Fibroblast of the aortic adventitia (primary cell): ENCODE results near the gene SPP2. TPM values are rescaled to one million over a fixed set of nuclear protein-coding genes. Genes with fewer than 3 reads are reported as not detected.

ENCODE experiments used
- DNase-seq: peaks from one replicate; pipeline ENCODE4 v3.0.0-alpha.2; 2010; ENCODE audit warnings: low read depth
- H3K4me3 ChIP-seq: 2 replicates; pipeline ENCODE4 v1.5.1; 2011; ENCODE audit warnings: low read depth, mild to moderate bottlenecking, control low read depth, low read length, moderate library complexity
- total RNA-seq: library from RNA; depleted of rRNA; stranded (reverse); fragments of >200 nt; gene quantifications from 2 replicates; pipeline ENCODE4 v1.2.3, GENCODE V29; 2012; ENCODE audit warnings: low replicate concordance
- TF ChIP-seq, protein P1 (sequence below): IDR thresholded peaks from 2 replicates; pipeline ENCODE4 v1.5.1; 2011; ENCODE audit warnings: mild to moderate bottlenecking, low read length, control low read depth, inconsistent platforms; ENCODE audit not compliant: insufficient read depth

SPP2 gene
- total RNA-seq, 1 donor = 0.36 TPM

DNA sequence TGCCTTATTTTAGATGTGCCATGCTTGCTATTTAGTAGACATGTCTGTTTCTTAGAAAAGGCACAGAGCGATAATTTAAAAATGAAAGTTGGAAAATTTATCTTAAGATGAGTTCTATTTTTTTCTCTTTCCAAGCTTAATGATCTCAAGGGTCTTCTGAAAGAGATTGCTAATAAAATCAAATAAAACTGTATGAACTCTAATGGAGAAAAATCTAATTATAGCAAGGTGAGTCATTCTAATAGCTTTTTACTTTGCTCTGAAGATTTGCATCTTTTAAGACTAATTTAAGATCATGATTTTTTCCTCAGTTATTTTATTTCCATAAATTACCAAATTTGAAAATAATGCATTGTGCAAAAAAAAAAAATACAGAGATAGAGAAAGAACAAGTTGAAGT, 36.1 kb upstream of the SPP2 start:
- no peak overlapping the region for H3K4me3 ChIP-seq
- TF ChIP-seq, protein P1, sequence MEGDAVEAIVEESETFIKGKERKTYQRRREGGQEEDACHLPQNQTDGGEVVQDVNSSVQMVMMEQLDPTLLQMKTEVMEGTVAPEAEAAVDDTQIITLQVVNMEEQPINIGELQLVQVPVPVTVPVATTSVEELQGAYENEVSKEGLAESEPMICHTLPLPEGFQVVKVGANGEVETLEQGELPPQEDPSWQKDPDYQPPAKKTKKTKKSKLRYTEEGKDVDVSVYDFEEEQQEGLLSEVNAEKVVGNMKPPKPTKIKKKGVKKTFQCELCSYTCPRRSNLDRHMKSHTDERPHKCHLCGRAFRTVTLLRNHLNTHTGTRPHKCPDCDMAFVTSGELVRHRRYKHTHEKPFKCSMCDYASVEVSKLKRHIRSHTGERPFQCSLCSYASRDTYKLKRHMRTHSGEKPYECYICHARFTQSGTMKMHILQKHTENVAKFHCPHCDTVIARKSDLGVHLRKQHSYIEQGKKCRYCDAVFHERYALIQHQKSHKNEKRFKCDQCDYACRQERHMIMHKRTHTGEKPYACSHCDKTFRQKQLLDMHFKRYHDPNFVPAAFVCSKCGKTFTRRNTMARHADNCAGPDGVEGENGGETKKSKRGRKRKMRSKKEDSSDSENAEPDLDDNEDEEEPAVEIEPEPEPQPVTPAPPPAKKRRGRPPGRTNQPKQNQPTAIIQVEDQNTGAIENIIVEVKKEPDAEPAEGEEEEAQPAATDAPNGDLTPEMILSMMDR = no peak
- no peak for DNase-seq

DNA sequence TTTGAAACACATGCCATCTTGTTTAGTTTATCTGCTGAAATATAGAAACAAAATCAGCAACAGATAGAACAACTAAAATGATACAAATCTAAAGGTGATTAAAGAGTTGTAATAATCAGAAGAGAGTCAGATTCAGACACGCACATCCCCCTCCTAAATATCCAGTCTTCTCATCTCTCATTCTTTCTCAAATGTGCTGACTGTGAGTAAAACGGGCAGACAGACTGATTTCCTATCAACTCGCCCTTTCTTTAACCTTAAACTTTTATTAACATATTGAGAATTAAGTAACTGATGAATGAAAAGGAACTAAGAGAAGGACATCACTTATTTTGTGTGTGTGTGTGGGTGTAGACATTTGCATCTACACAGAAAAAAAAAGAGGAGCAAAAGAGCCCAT, 34.6 kb upstream of the SPP2 start:
- TF ChIP-seq, protein P1 = no peak
- no peak overlapping the region for H3K4me3 ChIP-seq
- no peak for DNase-seq

GRCh38 chr2:234019896-234020295, 30.6 kb upstream of the SPP2 start:
- H3K4me3 ChIP-seq = no peak overlapping the region
- TF ChIP-seq, protein P1 = no peak
- DNase-seq = no peak

DNA sequence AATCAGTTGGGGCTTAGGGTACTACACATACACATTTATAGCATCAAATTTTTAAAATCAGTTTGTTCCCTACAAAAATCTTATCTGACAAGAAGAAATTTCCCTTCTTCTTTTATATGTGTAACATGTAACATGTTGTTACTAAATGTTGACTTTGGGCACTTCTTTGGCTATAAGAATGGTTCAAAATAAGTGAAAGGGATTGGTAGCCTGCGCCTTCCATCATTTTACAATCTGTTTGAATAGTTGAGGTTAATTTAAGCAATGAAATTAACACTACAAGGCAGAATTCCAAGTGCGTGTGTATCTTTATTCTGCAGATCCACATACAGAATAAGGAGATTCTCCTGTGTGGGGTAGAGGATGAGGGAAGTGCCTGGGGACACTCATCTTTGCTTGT, 30.2 kb upstream of the SPP2 start:
- TF ChIP-seq, protein P1 = no peak
- no peak for DNase-seq
- H3K4me3 ChIP-seq = no peak overlapping the region

- TF ChIP-seq, protein P1 = no peak
- DNase-seq = no peak
- H3K4me3 ChIP-seq = no peak overlapping the region
Measured at GRCh38 chr2:234022424-234022823, 28.1 kb upstream of the SPP2 start.

DNA sequence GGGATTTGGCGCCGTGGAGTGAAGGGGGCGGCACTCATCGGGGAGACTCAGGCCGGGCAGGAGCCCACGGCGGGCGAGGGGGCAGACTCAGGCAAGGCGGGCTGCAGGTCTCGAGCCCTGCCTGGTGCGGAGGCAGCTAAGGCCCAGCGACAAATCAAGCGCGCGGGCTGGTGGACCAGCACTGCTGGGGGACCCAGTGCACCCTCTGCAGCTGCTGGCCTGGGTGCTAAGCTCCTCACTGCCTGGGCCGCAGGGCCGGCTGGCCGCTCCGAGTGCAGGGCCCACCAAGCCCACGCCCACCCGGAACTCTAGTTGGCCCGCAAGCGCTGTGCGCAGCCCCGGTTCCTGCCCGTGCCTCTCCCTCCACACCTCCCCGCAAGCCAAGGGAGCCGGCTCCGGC, 26.2 kb upstream of the SPP2 start:
- TF ChIP-seq, protein P1 = no peak
- no peak for DNase-seq
- H3K4me3 ChIP-seq = no peak overlapping the region

- no peak overlapping the region for H3K4me3 ChIP-seq
- DNase-seq = no peak
- TF ChIP-seq, protein P1 = no peak
Measured at GRCh38 chr2:234025466-234025865, 25.0 kb upstream of the SPP2 start.
